Brain microvascular endothelial cell (primary cell): Measurements from ENCODE around the gene OR2H2.

Experiments
- DNase-seq: peaks from one replicate; pipeline ENCODE4 v3.0.0-alpha.2; 2020
- H3K27ac ChIP-seq: fragments of 250-450 bp; sonication (Bioruptor Pico); 2 replicates; pipeline ENCODE4 v1.5.1; 2020; ENCODE audit warnings: mild to moderate bottlenecking, moderate library complexity
- H3K27me3 ChIP-seq: fragments of 250-450 bp; sonication (Bioruptor Pico); replicated peaks from 2 replicates; pipeline ENCODE4 v1.5.1; 2020; ENCODE audit warnings: mild to moderate bottlenecking
- H3K36me3 ChIP-seq: fragments of 250-450 bp; sonication (Bioruptor Pico); replicated peaks from 2 replicates; pipeline ENCODE4 v1.5.1; 2020; ENCODE audit warnings: mild to moderate bottlenecking
- H3K4me3 ChIP-seq: 2 replicates; pipeline ENCODE4 v1.5.1; 2011; ENCODE audit warnings: low read depth, mild to moderate bottlenecking, control low read depth, low read length, moderate library complexity
- CTCF ChIP-seq: IDR thresholded peaks from 2 replicates; pipeline ENCODE4 v1.5.1; 2011; ENCODE audit warnings: low read depth, mild to moderate bottlenecking, moderate library complexity, low read length, control low read depth, inconsistent platforms; ENCODE audit errors: missing control alignments
- in situ Hi-C: cut with HindIII; loops from 2 replicates; pipeline ENCODE4 v1.10.0; 2017; ENCODE audit warnings: low sequenced_read_pairs, low pct_ligation_motif_present

OR2H2 gene

GRCh38 chr6:29554764-29555163 is 30.2 kb upstream of the OR2H2 start:
- in situ Hi-C loops: no loop called here
- H3K36me3 ChIP-seq: no peaks in the 10 kb centered on the region
- no peak for DNase-seq
- H3K4me3 ChIP-seq: no peak overlapping the region
- no peak for TF ChIP-seq CTCF
- H3K27ac ChIP-seq: no peak overlapping the region
- peaks cover 24% of the 10 kb centered on the region for H3K27me3 ChIP-seq

- TF ChIP-seq CTCF: no peak
- in situ Hi-C loops: no loop called here
- no peak overlapping the region for H3K4me3 ChIP-seq
- peaks cover 24% of the 10 kb centered on the region for H3K27me3 ChIP-seq
- no peak overlapping the region for H3K27ac ChIP-seq
- no peak for DNase-seq
- H3K36me3 ChIP-seq: no peaks in the 10 kb centered on the region
These were observed 27.6 kb upstream of the OR2H2 start for GRCh38 chr6:29557320-29557719.

- Histone ChIP-seq H3K27me3 (peaks cover 19% of the 10 kb centered on the region), H3K4me3 (no peak overlapping the region), H3K27ac (no peak overlapping the region), H3K36me3 (no peaks in the 10 kb centered on the region)
- DNase-seq: no peak
- no peak for TF ChIP-seq CTCF
- in situ Hi-C loops: no loop called here
These were observed 26.4 kb upstream of the OR2H2 start for GRCh38 chr6:29558439-29559079.

DNA sequence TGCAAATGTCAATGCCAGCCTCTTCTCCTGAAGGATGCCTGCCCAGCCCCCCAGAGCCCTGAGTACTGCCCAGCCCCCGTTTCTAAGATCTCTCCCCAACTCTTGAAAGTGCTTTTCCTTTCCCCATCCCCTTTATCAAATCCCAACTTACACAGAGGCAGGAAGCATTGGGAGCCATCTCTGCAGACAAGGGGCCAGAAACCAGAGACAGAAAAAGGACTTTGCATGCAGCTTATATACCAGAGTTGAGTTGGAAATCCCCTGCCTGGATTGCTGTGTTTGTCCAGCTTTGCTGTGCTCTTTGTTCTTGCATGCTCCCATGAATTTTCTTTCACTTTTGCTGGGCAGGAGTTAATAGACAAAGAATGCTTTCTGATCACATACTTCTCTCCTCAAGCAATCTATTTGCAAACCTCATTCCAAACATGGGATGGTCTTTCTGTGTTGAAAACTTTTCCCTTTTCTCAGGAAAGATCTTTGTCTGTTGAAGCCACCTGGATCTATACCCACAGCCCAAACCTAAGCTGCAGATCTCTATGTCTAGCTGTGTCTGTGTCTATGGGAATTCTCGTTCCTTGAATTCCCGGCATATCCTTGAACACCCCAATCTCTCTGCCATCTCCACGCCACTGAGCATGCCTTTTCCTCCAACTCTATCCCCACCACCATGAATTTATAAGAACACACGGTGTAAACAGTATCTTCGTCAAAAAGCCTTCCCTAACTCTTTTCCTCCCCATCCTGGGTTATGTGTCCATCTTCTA is 25.2 kb upstream of the OR2H2 start, which contains the start of gene UBD:
TSS of gene UBD (minus strand) at position 209 of the 764 bp plus-strand sequence. CDS start at position 178, 31 bp downstream.
- no peak within 1 kb of the TSS for H3K27ac ChIP-seq
- no peak within 1 kb of the TSS for H3K4me3 ChIP-seq
- DNase-seq: peak; percentile 10
- no peaks in the 10 kb centered on the region for H3K36me3 ChIP-seq
- peaks cover 7% of the 10 kb centered on the region for H3K27me3 ChIP-seq
- in situ Hi-C loops: no loop called here
- no peak for TF ChIP-seq CTCF

DNA sequence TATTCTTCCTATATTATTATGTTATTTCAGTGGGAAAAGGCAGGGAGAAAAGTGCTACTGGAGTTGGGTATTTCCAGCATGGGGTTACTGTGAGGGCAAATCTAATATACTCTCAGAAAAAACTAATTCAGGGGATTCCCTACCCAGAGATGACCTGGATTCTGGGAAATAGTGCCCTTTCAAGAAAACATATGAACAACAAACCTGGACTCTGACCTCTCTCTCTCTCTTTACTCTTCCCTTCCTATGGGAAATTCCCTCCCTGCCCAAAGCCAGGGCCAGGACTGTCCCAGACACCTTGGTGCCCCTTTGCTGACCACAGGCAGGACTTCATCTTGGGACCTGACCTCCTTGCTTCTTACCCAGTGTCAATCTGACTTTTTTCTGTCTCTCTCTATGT is 23.8 kb upstream of the OR2H2 start:
- no peaks in the 10 kb centered on the region for H3K27me3 ChIP-seq
- in situ Hi-C loops: no loop called here
- H3K36me3 ChIP-seq: no peaks in the 10 kb centered on the region
- no peak for DNase-seq
- no peak overlapping the region for H3K4me3 ChIP-seq
- no peak overlapping the region for H3K27ac ChIP-seq
- no peak for TF ChIP-seq CTCF
